Activated CD4-positive, alpha-beta T cell treated with anti-CD3 and anti-CD28 coated beads for 24 hours (primary cell): ENCODE results near the gene GSTT2B.
"Not testable (repeated sequence)": the region's sequence is repeated elsewhere in the genome, so short reads cannot be mapped to it uniquely, and the experiment has no call there.

Source experiments
- DNase-seq, 2 donors: peaks; one replicate each; pipeline ENCODE4 v3.0.0-alpha.2; 2020; ENCODE audit warnings: low read depth in 2 of 2

GSTT2B gene

GRCh38 chr22:23961084-23961771 is at the start of gene GSTT2B:
Gene GSTT2B, minus strand, starts transcription at chr22:23961195. Its CDS starts 64 bp downstream, at chr22:23961131.
- DNase-seq: not testable (repeated sequence)

- no peak for DNase-seq
Measured at GRCh38 chr22:24010018-24010391, 49.0 kb upstream of the GSTT2B start.

GRCh38 chr22:24009227-24010017 is 48.4 kb upstream of the GSTT2B start:
- no peak for DNase-seq

GRCh38 chr22:24008381-24009226 is 47.6 kb upstream of the GSTT2B start:
- DNase-seq: no peak

GRCh38 chr22:24008022-24008283 is 47.0 kb upstream of the GSTT2B start:
- no peak for DNase-seq

- DNase-seq: no peak
Measured at GRCh38 chr22:24007253-24008021, 46.4 kb upstream of the GSTT2B start.

GRCh38 chr22:24006914-24007214 is 45.9 kb upstream of the GSTT2B start:
- no peak for DNase-seq

GRCh38 chr22:24006207-24006913 is 45.4 kb upstream of the GSTT2B start:
- DNase-seq: no peak

GRCh38 chr22:24005201-24005600 is 44.2 kb upstream of the GSTT2B start, which contains the start of gene GSTT4:
Gene GSTT4, minus strand, starts transcription at chr22:24005453. Its CDS starts 97 bp downstream, at chr22:24005356.
- DNase-seq: no peak

GRCh38 chr22:24003887-24004286 is 42.9 kb upstream of the GSTT2B start:
- DNase-seq: no peak

GRCh38 chr22:24002851-24003250 is 41.9 kb upstream of the GSTT2B start:
- DNase-seq: no peak

GRCh38 chr22:24002272-24002671 is 41.3 kb upstream of the GSTT2B start:
- no peak for DNase-seq

GRCh38 chr22:24001314-24001713 is 40.3 kb upstream of the GSTT2B start:
- no peak for DNase-seq

- not testable (repeated sequence) for DNase-seq
Measured at GRCh38 chr22:23999779-24000178, 38.8 kb upstream of the GSTT2B start.

- no peak for DNase-seq
Measured at GRCh38 chr22:23997092-23997491, 36.1 kb upstream of the GSTT2B start.

- not testable (repeated sequence) for DNase-seq
Measured at GRCh38 chr22:23993581-23994177, 32.7 kb upstream of the GSTT2B start.

- DNase-seq: not testable (repeated sequence)
Measured at GRCh38 chr22:23993080-23993479, 32.1 kb upstream of the GSTT2B start.

GRCh38 chr22:23989583-23990244 is 28.7 kb upstream of the GSTT2B start:
- DNase-seq: not testable (repeated sequence)

- DNase-seq: not testable (repeated sequence)
Measured at GRCh38 chr22:23986538-23987178, 25.7 kb upstream of the GSTT2B start.

- not testable (repeated sequence) for DNase-seq
Measured at GRCh38 chr22:23986089-23986488, 25.1 kb upstream of the GSTT2B start.
